Panc1 (cell line): ENCODE results near the gene SMAD3. TPM values are rescaled to one million over a fixed set of nuclear protein-coding genes. Genes with fewer than 3 reads are reported as not detected.

Source experiments
- ATAC-seq: fragments of 200-7000 bp; cut with Tn5 transposase; 2 replicates; pipeline ENCODE4 v1.9.1; 2020; ENCODE audit warnings: mild to moderate bottlenecking, moderate library complexity
- BruUV-seq: library from RNA; stranded (reverse); fragments of 400-500 nt; replicated peaks from 2 replicates; lab custom pipeline; 2021; lab: Mats Ljungman, UMichigan
- CTCF ChIA-PET: fragments of 300-600 bp; sonication (Branson Sonifier 250); formaldehyde crosslinking; loops from one replicate; lab custom pipeline; 2022; ENCODE audit warnings: antibody characterized with exemption; lab: Charles Lee
- POLR2A ChIA-PET: fragments of 300-600 bp; sonication (Branson Sonifier 250); formaldehyde crosslinking; loops from one replicate; lab custom pipeline; 2022; ENCODE audit warnings: antibody characterized with exemption; lab: Charles Lee
- DNase-seq: peaks from one replicate; pipeline ENCODE4 v3.0.0-alpha.2; 2010; ENCODE audit warnings: low read depth, low spot score
- H3K27ac ChIP-seq: 2 replicates; pipeline ENCODE4 v1.5.1; 2011; ENCODE audit warnings: mild to moderate bottlenecking, low read length, inconsistent platforms
- H3K27me3 ChIP-seq: fragments of 200-500 bp; sonication (Bioruptor generic); 2 replicates; pipeline ENCODE4 v1.6.0; 2014; ENCODE audit warnings: low read length, inconsistent platforms; ENCODE audit not compliant: control insufficient read depth, insufficient read depth
- H3K36me3 ChIP-seq: fragments of 200-500 bp; sonication (Bioruptor generic); 2 replicates; pipeline ENCODE4 v1.5.1; 2014; ENCODE audit warnings: inconsistent platforms, mild to moderate bottlenecking, low read length, moderate library complexity; ENCODE audit not compliant: control insufficient read depth, insufficient read depth
- H3K4me1 ChIP-seq: 2 replicates; pipeline ENCODE4 v1.5.1; 2011; ENCODE audit warnings: inconsistent platforms, mild to moderate bottlenecking, low read length, moderate library complexity; ENCODE audit not compliant: control insufficient read depth, insufficient read depth
- H3K4me3 ChIP-seq, 2 experiments: 2 replicates each; pipeline ENCODE4 v1.5.1; 2011 to 2012; ENCODE audit warnings: low read depth in 2 of 2, low read length in 2 of 2, mild to moderate bottlenecking in 2 of 2, inconsistent platforms in 1 of 2, moderate library complexity in 1 of 2
- H3K9me3 ChIP-seq: fragments of 200-500 bp; sonication (Bioruptor generic); 2 replicates; pipeline ENCODE4 v1.5.1; 2014; ENCODE audit warnings: low read depth, mild to moderate bottlenecking, inconsistent platforms, low read length, moderate library complexity; ENCODE audit not compliant: control insufficient read depth, insufficient read depth
- CTCF ChIP-seq: fragments of 450-650 bp; IDR thresholded peaks from 2 replicates; pipeline ENCODE4 v1.5.1; 2017; ENCODE audit warnings: mild to moderate bottlenecking
- POLR2AphosphoS5 ChIP-seq: IDR thresholded peaks from 2 replicates; pipeline ENCODE4 v1.6.1; 2012; ENCODE audit warnings: mild to moderate bottlenecking, low read depth, low read length, moderate library complexity
- REST ChIP-seq, 2 experiments: IDR thresholded peaks; 2 replicates each; pipeline ENCODE4 v1.6.1; 2011 to 2012; ENCODE audit warnings: low read depth in 2 of 2, control low read depth in 1 of 2, low read length in 1 of 2, mild to moderate bottlenecking in 1 of 2, moderate library complexity in 1 of 2; ENCODE audit not compliant: insufficient read depth in 1 of 2
- SIN3A ChIP-seq: IDR thresholded peaks from 2 replicates; pipeline ENCODE4 v1.6.1; 2012; ENCODE audit warnings: low read depth, mild to moderate bottlenecking, low read length, moderate library complexity, borderline replicate concordance; ENCODE audit not compliant: insufficient read depth
- TCF7L2 ChIP-seq: IDR thresholded peaks from 2 replicates; pipeline ENCODE4 v1.6.1; 2011; ENCODE audit warnings: mild to moderate bottlenecking, low read depth, low read length, inconsistent platforms
- in situ Hi-C: cut with HindIII; loops from 2 replicates; pipeline ENCODE4 v1.10.0; 2016; ENCODE audit warnings: low sequenced_read_pairs, low pct_unique_long_range_greater_than_20kb
- intact Hi-C: fragments of 100-400 bp; cut with micrococcal nuclease; formaldehyde crosslinking; loops from one replicate; pipeline ENCODE4 v1.10.0; 2022; ENCODE audit not compliant: unreplicated experiment
- total RNA-seq: library from RNA; stranded (reverse); gene quantifications from one replicate; pipeline ENCODE4 v1.2.1, GENCODE V29; 2021; ENCODE audit not compliant: unreplicated experiment

Gene SMAD3
- total RNA-seq, 1 experiment from 2014 or later, result 394 TPM

GRCh38 chr15:67186688-67187087, 121.3 kb downstream of the SMAD3 start:
- Histone ChIP-seq H3K4me1 (peaks cover 94% of the 10 kb centered on the region), H3K27me3 (no peaks in the 10 kb centered on the region), H3K9me3 (no peaks in the 10 kb centered on the region), H3K27ac (peak overlapping the region; percentile 84), H3K4me3 (no peak overlapping the region), H3K36me3 (peaks cover 54% of the 10 kb centered on the region)
- BruUV-seq, result no TSS peak
- DNase-seq, result no peak
- no peak for ATAC-seq
- intact Hi-C loops, result no loop called here
- ChIA-PET CTCF (no interaction called here), POLR2A (no interaction called here)
- TF ChIP-seq REST (IDR thresholded peaks at IDR 0.05; ENCODE audit: insufficient read depth in 1 of 2, low read depth in 2 of 2, low read length in 1 of 2) (no peak), SIN3A (no peak), TCF7L2 (no peak), CTCF (no peak), POLR2AphosphoS5 (no peak)
- in situ Hi-C loops, result no loop called here

- ATAC-seq (peak; percentile 6; the same call in 1 of the 2 replicates), DNase-seq (no peak)
- in situ Hi-C loops, result no loop called here
- POLR2A ChIA-PET, result interaction anchor here (0.7 kb wide), 1 partner anchor 10 kb away, joined by 4 read pairs; no protein-coding TSS in a partner anchor
- H3K4me1 ChIP-seq, result peaks cover 94% of the 10 kb centered on the region
- H3K36me3 ChIP-seq, result peaks cover 56% of the 10 kb centered on the region
- H3K27me3 ChIP-seq, result no peaks in the 10 kb centered on the region
- no peaks in the 10 kb centered on the region for H3K9me3 ChIP-seq
- peak overlapping the region; percentile 84 for H3K27ac ChIP-seq
- H3K4me3 ChIP-seq, result no peak overlapping the region
- intact Hi-C loops, result no loop called here
- no TSS peak for BruUV-seq
- CTCF ChIA-PET, result interaction anchor here (0.5 to 0.7 kb wide), 2 partner anchors 19 to 38 kb away, joined by 3 read pairs; no protein-coding TSS in a partner anchor
- TF ChIP-seq REST (IDR thresholded peaks at IDR 0.05; ENCODE audit: insufficient read depth in 1 of 2, low read depth in 2 of 2, low read length in 1 of 2), result no peak
- TF ChIP-seq CTCF, result no peak
- peak; percentile 50 for TF ChIP-seq POLR2AphosphoS5
- no peak for TF ChIP-seq SIN3A
These were observed 122.0 kb downstream of the SMAD3 start for GRCh38 chr15:67187351-67187854.
